GM18907 (cell line): ENCODE measurements around the gene ENOX1.

ENCODE experiments used
- ATAC-seq: cut with Tn5 transposase; IDR thresholded peaks from one replicate; pipeline ENCODE4 v1.9.1; 2021; ENCODE audit warnings: mild to moderate bottlenecking, moderate library complexity; ENCODE audit not compliant: unreplicated experiment

ENOX1 gene

GRCh38 chr13:43492311-43492710, 294.5 kb downstream of the ENOX1 start:
- ATAC-seq, result no peak

DNA sequence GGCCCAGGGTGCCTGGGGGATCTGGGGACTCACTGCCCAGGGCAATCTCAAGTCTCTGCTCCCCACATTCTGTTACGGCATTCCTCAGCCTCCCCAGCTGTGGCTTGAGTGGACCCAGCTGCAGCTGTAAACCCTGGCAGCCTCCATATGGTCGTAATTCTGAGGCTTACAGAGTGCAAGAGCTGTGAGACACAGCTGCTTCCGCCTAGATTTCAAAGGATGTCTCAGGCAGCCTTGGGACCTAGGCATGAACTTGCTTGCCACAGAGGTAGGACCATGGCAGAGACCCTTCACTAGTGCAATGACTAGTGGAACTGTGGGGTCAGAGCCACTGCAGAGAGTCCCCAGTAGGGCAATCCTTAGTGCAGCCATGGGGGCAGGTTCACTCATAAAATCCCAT, 297.5 kb downstream of the ENOX1 start:
- ATAC-seq, result no peak

GRCh38 chr13:43487885-43488284, 298.9 kb downstream of the ENOX1 start:
- ATAC-seq, result no peak

GRCh38 chr13:43487461-43487860, 299.3 kb downstream of the ENOX1 start:
- ATAC-seq, result no peak

DNA sequence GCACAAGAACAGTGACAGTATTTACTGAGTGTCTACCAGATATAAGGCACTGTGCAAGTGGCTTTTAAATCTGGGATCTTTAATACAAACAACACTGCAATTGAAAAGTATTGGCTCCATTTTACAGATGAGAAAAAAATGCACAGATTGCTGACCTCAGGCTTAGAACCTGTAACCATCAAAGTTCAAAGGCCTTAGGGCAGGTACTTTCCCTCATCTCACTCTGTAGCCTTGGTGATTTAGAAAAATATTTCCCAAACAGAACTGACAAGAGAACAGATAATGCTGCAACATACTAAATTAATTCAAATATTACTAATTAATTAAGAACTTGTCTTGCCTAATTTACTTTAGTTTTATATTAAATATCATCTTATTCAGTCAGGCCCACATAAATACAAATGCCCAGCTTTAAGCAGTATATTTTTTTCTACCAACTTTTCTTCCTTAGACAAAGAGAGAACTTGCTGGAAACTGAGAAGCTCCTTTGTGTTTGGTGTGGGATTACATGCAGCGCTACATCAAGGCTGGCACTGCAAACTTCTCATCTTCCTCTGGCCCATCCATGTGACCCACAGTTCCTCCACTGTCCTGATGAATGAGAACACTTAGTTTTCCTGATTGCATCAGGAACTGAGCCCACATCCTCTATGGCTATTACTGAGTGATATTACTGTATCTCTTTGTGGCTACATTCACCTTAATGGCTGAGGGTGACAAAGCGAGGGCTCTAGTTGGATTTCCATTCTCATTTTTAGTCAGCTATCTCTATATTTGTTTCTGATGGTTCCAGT, 302.1 kb downstream of the ENOX1 start:
- no peak for ATAC-seq

- no peak for ATAC-seq
These were observed 302.8 kb downstream of the ENOX1 start for GRCh38 chr13:43483930-43484329.

DNA sequence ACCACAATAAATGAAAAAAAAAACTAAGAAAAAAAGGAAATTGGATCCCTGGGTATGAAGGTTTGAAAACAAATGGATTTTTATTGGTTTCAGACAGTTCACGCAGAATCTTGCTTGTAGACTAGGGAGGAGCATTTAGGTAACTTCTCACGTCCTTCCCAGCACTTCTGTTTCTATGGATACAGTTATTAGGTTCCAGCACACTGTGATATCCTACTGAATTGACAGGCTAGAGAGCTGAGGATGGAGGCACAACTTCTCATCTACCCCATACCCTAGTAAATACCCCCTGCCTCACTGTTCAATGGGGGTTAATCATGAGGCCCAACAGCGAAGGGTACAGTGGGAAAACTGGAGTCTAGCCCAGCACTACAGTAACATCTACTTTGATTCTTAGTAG, 304.1 kb downstream of the ENOX1 start:
- no peak for ATAC-seq

DNA sequence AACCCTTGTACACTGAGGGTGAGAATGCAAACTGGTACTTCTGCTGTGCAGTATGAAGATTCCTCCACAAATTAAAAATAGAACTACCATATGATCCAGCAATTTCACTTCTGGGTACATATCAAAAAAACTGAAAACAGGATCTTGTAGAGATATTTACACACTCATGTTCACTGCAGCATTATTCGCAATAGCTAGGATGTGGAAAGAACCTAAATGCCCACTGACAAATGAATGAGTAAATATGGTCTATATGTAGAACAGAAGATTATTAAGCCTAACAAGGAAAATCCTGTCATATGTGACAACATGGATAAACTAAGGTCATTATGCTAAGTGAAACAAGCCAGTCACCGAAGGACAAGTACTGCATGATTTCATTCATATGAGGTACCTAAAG, 304.7 kb downstream of the ENOX1 start:
- no peak for ATAC-seq

- ATAC-seq, result no peak
These were observed 307.9 kb downstream of the ENOX1 start for GRCh38 chr13:43478902-43479301.

- no peak for ATAC-seq
These were observed 308.6 kb downstream of the ENOX1 start for GRCh38 chr13:43478211-43478610.

DNA sequence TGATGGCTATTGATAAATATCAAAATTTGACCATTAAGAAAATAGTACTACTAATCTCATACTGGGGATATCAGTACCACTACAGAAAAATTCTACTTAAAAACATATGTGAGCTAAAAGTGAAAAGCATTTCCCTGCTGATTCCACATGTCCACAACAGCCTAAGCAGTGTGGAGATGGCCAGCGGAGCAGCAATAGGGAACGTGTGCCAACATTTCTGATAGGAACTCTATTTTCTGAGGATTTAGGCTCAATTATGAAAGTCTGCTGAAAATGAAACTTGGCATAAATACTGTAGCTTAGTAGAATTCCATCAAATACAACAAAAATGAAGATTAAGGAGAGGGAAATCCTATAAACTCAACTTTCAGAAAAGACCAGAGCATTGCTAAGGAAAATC, 311.6 kb downstream of the ENOX1 start:
- no peak for ATAC-seq

DNA sequence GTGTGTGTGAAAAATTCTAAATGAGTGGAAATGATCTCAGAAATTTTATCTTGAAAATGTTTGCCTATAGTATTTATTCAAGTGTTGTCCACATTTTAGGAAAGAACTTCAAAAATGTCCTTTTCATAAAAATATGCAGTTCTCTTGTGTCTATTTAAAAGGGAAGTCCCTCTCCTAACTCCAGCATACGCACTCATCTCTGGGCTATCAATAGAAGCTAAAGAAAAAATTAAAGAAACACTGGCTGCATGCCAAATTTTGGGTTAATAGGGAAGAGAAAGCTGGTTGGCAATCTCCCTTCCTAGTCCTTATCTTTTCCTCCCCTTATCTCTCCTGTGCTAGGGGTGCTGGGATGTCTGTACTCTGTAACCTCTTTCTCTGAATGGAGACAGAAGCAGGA, 313.3 kb downstream of the ENOX1 start:
- ATAC-seq, result no peak

GRCh38 chr13:43472980-43473379, 313.8 kb downstream of the ENOX1 start:
- no peak for ATAC-seq

- ATAC-seq, result no peak
These were observed 314.4 kb downstream of the ENOX1 start for GRCh38 chr13:43472339-43472738.

DNA sequence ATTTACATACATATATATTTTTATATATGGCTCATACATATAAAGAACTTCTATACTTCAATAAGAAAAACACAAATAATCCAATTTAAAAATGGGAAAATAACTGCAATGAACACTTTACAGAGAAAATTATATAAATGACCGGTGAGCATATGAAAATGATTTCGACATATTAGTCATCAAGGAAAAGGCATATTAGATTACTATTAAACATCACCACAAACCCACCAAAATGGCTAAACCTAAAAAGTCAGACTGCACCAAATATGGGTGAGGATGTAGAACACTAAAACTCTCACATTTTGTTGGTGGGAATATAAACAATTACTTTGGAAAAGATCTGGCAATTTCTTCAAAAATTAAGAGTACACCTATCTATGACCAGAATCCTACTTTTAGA, 316.2 kb downstream of the ENOX1 start:
- no peak for ATAC-seq

- ATAC-seq, result no peak
These were observed 317.0 kb downstream of the ENOX1 start for GRCh38 chr13:43469791-43470190.

- ATAC-seq, result no peak
These were observed 322.1 kb downstream of the ENOX1 start for GRCh38 chr13:43464578-43465264.

GRCh38 chr13:43448605-43449336, 338.0 kb downstream of the ENOX1 start:
- ATAC-seq, result no peak

GRCh38 chr13:43446126-43446525, 340.6 kb downstream of the ENOX1 start:
- no peak for ATAC-seq

GRCh38 chr13:43445668-43446067, 341.1 kb downstream of the ENOX1 start:
- ATAC-seq, result no peak

GRCh38 chr13:43444081-43444480, 342.7 kb downstream of the ENOX1 start:
- no peak for ATAC-seq
